Loucy (cell line): ENCODE results near the gene AGTRAP.

Experiments used
- H2AFZ ChIP-seq: fragments of 200-600 bp; sonication (generic); 2 replicates; pipeline ENCODE4 v1.6.0; 2016; ENCODE audit warnings: antibody characterized with exemption, mild to moderate bottlenecking, low read length, moderate library complexity
- H3F3A ChIP-seq: fragments of 200-600 bp; 2 replicates; pipeline ENCODE4 v1.6.0; 2016; ENCODE audit warnings: antibody characterized with exemption, low read depth, mild to moderate bottlenecking
- H3K27me3 ChIP-seq: fragments of 200-600 bp; sonication (generic); 2 replicates; pipeline ENCODE4 v1.6.1; 2014; ENCODE audit warnings: low read length, mild to moderate bottlenecking; ENCODE audit not compliant: insufficient read depth, poor library complexity, severe bottlenecking
- H3K36me3 ChIP-seq: fragments of 200-600 bp; sonication (generic); 2 replicates; pipeline ENCODE4 v1.6.1; 2016; ENCODE audit warnings: low read length; ENCODE audit not compliant: insufficient read depth
- H3K4me1 ChIP-seq: fragments of 200-600 bp; sonication (generic); 2 replicates; pipeline ENCODE4 v1.5.1; 2014; ENCODE audit warnings: low read length, mild to moderate bottlenecking; ENCODE audit not compliant: insufficient read depth, poor library complexity, severe bottlenecking
- H3K4me2 ChIP-seq: fragments of 200-600 bp; sonication (generic); 2 replicates; pipeline ENCODE4 v1.6.0; 2014; ENCODE audit warnings: antibody characterized with exemption, low read length, low read depth, mild to moderate bottlenecking; ENCODE audit not compliant: poor library complexity, severe bottlenecking
- H3K4me3 ChIP-seq: fragments of 200-600 bp; sonication (generic); 2 replicates; pipeline ENCODE4 v1.5.1; 2014; ENCODE audit warnings: low read length, mild to moderate bottlenecking, mixed read lengths; ENCODE audit not compliant: poor library complexity, severe bottlenecking
- H3K79me2 ChIP-seq: fragments of 200-600 bp; sonication (generic); 2 replicates; pipeline ENCODE4 v1.6.1; 2014; ENCODE audit warnings: low read length; ENCODE audit not compliant: insufficient read depth
- H3K9ac ChIP-seq: fragments of 200-600 bp; sonication (generic); 2 replicates; pipeline ENCODE4 v1.6.0; 2014; ENCODE audit warnings: mild to moderate bottlenecking, low read depth, low read length, moderate library complexity; ENCODE audit not compliant: poor library complexity, severe bottlenecking
- H3K9me2 ChIP-seq: fragments of 200-600 bp; sonication (generic); replicated peaks from 2 replicates; pipeline ENCODE4 v1.6.1; 2016; ENCODE audit warnings: low read depth, low read length, mixed read lengths
- H3K9me3 ChIP-seq: fragments of 200-600 bp; sonication (generic); 2 replicates; pipeline ENCODE4 v1.6.1; 2014; ENCODE audit warnings: mild to moderate bottlenecking, antibody characterized with exemption, low read length, low read depth; ENCODE audit not compliant: insufficient read depth
- H4K20me1 ChIP-seq: fragments of 200-600 bp; sonication (generic); 2 replicates; pipeline ENCODE4 v1.6.0; 2014; ENCODE audit warnings: antibody characterized with exemption, low read length, mild to moderate bottlenecking; ENCODE audit not compliant: insufficient read depth, poor library complexity, severe bottlenecking
- EZH2phosphoT487 ChIP-seq: fragments of 200-600 bp; IDR thresholded peaks from 2 replicates; pipeline ENCODE4 v1.6.1; 2018; ENCODE audit warnings: antibody characterized with exemption, mild to moderate bottlenecking, moderate library complexity, borderline replicate concordance
- TF ChIP-seq, protein P1 (sequence below): fragments of 200-600 bp; sonication (generic); conservative IDR thresholded peaks from 2 replicates; pipeline ENCODE4 v1.5.1; 2014; ENCODE audit warnings: mild to moderate bottlenecking, antibody characterized with exemption, low read length

Gene AGTRAP

GRCh38 chr1:11749996-11750395, 14.1 kb downstream of the AGTRAP start:
- TF ChIP-seq, protein P1, sequence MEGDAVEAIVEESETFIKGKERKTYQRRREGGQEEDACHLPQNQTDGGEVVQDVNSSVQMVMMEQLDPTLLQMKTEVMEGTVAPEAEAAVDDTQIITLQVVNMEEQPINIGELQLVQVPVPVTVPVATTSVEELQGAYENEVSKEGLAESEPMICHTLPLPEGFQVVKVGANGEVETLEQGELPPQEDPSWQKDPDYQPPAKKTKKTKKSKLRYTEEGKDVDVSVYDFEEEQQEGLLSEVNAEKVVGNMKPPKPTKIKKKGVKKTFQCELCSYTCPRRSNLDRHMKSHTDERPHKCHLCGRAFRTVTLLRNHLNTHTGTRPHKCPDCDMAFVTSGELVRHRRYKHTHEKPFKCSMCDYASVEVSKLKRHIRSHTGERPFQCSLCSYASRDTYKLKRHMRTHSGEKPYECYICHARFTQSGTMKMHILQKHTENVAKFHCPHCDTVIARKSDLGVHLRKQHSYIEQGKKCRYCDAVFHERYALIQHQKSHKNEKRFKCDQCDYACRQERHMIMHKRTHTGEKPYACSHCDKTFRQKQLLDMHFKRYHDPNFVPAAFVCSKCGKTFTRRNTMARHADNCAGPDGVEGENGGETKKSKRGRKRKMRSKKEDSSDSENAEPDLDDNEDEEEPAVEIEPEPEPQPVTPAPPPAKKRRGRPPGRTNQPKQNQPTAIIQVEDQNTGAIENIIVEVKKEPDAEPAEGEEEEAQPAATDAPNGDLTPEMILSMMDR = no peak
- TF ChIP-seq EZH2phosphoT487 = no peak
- Histone ChIP-seq H2AFZ (no peak overlapping the region), H3K79me2 (no peaks in the 10 kb centered on the region), H3F3A (no peaks in the 10 kb centered on the region), H3K36me3 (no peaks in the 10 kb centered on the region), H3K9ac (no peak overlapping the region), H3K27me3 (no peaks in the 10 kb centered on the region), H3K4me3 (no peak overlapping the region), H4K20me1 (no peaks in the 10 kb centered on the region), H3K4me2 (no peak overlapping the region), H3K9me3 (no peaks in the 10 kb centered on the region), H3K4me1 (peaks cover 19% of the 10 kb centered on the region), H3K9me2 (no peaks in the 10 kb centered on the region)

DNA sequence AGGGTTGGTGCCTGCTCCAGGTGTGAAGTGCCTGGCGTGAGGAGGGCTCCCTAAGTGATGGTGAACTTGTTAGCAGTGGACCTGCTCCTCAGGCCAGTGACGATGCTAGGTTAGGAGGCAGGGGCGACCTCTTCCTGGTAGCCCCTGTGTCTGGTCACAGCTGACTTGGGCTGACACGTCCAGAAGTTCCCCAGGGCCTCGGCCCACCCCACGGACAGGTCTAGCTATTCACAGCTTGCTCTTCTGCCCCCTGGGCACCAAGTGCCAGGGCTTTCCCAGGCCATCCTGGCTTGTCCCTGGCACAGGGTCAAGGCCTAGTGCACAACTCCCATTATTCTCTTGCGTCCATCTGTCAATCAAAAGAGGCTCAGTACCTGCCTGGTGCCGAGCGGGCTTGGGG, 15.2 kb downstream of the AGTRAP start:
- no peaks in the 10 kb centered on the region for H3K79me2 ChIP-seq
- no peaks in the 10 kb centered on the region for H3K36me3 ChIP-seq
- H3K4me3 ChIP-seq = no peak overlapping the region
- H3K4me1 ChIP-seq = peaks cover 13% of the 10 kb centered on the region
- no peaks in the 10 kb centered on the region for H3F3A ChIP-seq
- no peaks in the 10 kb centered on the region for H3K27me3 ChIP-seq
- no peaks in the 10 kb centered on the region for H4K20me1 ChIP-seq
- no peak for TF ChIP-seq EZH2phosphoT487
- TF ChIP-seq, protein P1 = no peak
- H3K9ac ChIP-seq = no peak overlapping the region
- no peaks in the 10 kb centered on the region for H3K9me2 ChIP-seq
- H3K4me2 ChIP-seq = no peak overlapping the region
- no peaks in the 10 kb centered on the region for H3K9me3 ChIP-seq
- no peak overlapping the region for H2AFZ ChIP-seq

GRCh38 chr1:11752359-11753088, 16.6 kb downstream of the AGTRAP start:
- Histone ChIP-seq H4K20me1 (no peaks in the 10 kb centered on the region), H3K4me3 (no peak overlapping the region), H3K79me2 (no peaks in the 10 kb centered on the region), H3K9ac (no peak overlapping the region), H3F3A (no peaks in the 10 kb centered on the region), H2AFZ (no peak overlapping the region), H3K27me3 (no peaks in the 10 kb centered on the region), H3K36me3 (no peaks in the 10 kb centered on the region), H3K9me2 (no peaks in the 10 kb centered on the region), H3K4me1 (peaks cover 7% of the 10 kb centered on the region), H3K9me3 (no peaks in the 10 kb centered on the region), H3K4me2 (no peak overlapping the region)
- no peak for TF ChIP-seq EZH2phosphoT487
- TF ChIP-seq, protein P1 = no peak
